HEK293 (cell line): ENCODE data around the gene UQCC2.

Experiments
- GFI1B ChIP-seq: fragments of 450-650 bp; formaldehyde crosslinking; IDR thresholded peaks from 2 replicates; pipeline ENCODE4 v1.5.1; 2016; ENCODE audit warnings: missing biosample characterization, missing genetic modification characterization
- HIC1 ChIP-seq: fragments of 450-650 bp; formaldehyde crosslinking; IDR thresholded peaks from 2 replicates; pipeline ENCODE4 v1.5.1; 2016; ENCODE audit warnings: missing biosample characterization, missing genetic modification characterization
- SCRT2 ChIP-seq: fragments of 450-650 bp; formaldehyde crosslinking; IDR thresholded peaks from 2 replicates; pipeline ENCODE4 v1.5.1; 2016; ENCODE audit warnings: missing biosample characterization, missing genetic modification characterization
- ZEB2 ChIP-seq: fragments of 450-650 bp; formaldehyde crosslinking; IDR thresholded peaks from 2 replicates; pipeline ENCODE4 v1.5.1; 2016; ENCODE audit warnings: missing biosample characterization, missing genetic modification characterization
- ZFP69B ChIP-seq: fragments of 450-650 bp; formaldehyde crosslinking; IDR thresholded peaks from 2 replicates; pipeline ENCODE4 v1.5.1; 2016; ENCODE audit warnings: missing biosample characterization, missing genetic modification characterization
- ZIC2 ChIP-seq: fragments of 450-650 bp; formaldehyde crosslinking; IDR thresholded peaks from 2 replicates; pipeline ENCODE4 v1.5.1; 2016; ENCODE audit warnings: missing biosample characterization, missing genetic modification characterization
- ZNF10 ChIP-seq: fragments of 450-650 bp; formaldehyde crosslinking; IDR thresholded peaks from 2 replicates; pipeline ENCODE4 v1.5.1; 2017; ENCODE audit warnings: missing biosample characterization, missing genetic modification characterization
- ZNF112 ChIP-seq: fragments of 450-650 bp; formaldehyde crosslinking; IDR thresholded peaks from 2 replicates; pipeline ENCODE4 v1.5.0; 2017; ENCODE audit warnings: missing biosample characterization, missing genetic modification characterization
- ZNF24 ChIP-seq: fragments of 450-650 bp; formaldehyde crosslinking; IDR thresholded peaks from 2 replicates; pipeline ENCODE4 v1.5.1; 2016; ENCODE audit warnings: missing biosample characterization, missing genetic modification characterization
- ZNF366 ChIP-seq: fragments of 450-650 bp; formaldehyde crosslinking; conservative IDR thresholded peaks from 2 replicates; pipeline ENCODE4 v1.5.1; 2016; ENCODE audit warnings: missing biosample characterization, missing genetic modification characterization
- ZNF398 ChIP-seq: fragments of 450-650 bp; formaldehyde crosslinking; IDR thresholded peaks from 2 replicates; pipeline ENCODE4 v1.5.1; 2017; ENCODE audit warnings: missing biosample characterization, missing genetic modification characterization
- ZNF513 ChIP-seq: fragments of 450-650 bp; IDR thresholded peaks from 2 replicates; pipeline ENCODE4 v1.5.1; 2018; ENCODE audit warnings: missing biosample characterization, missing genetic modification characterization
- ZNF529 ChIP-seq: fragments of 450-650 bp; formaldehyde crosslinking; IDR thresholded peaks from 2 replicates; pipeline ENCODE4 v1.5.1; 2017; ENCODE audit warnings: missing genetic modification characterization, missing biosample characterization; ENCODE audit not compliant: insufficient replicate concordance
- ZNF530 ChIP-seq: fragments of 450-650 bp; formaldehyde crosslinking; IDR thresholded peaks from 2 replicates; pipeline ENCODE4 v1.5.1; 2016; ENCODE audit warnings: low read depth, missing biosample characterization, missing genetic modification characterization
- ZNF549 ChIP-seq: fragments of 450-650 bp; IDR thresholded peaks from 2 replicates; pipeline ENCODE4 v1.5.1; 2018; ENCODE audit warnings: missing biosample characterization, missing genetic modification characterization, mild to moderate bottlenecking, inconsistent platforms, moderate library complexity
- ZNF629 ChIP-seq: fragments of 450-650 bp; formaldehyde crosslinking; IDR thresholded peaks from 2 replicates; pipeline ENCODE4 v1.5.1; 2017; ENCODE audit warnings: missing biosample characterization, missing genetic modification characterization
- ZNF658 ChIP-seq: fragments of 450-650 bp; formaldehyde crosslinking; IDR thresholded peaks from 2 replicates; pipeline ENCODE4; 2016; ENCODE audit warnings: missing biosample characterization, missing genetic modification characterization
- TF ChIP-seq, protein P1 (sequence below): fragments of 450-650 bp; formaldehyde crosslinking; optimal IDR thresholded peaks from 2 replicates; pipeline ENCODE3; 2016; ENCODE audit warnings: missing biosample characterization, mild to moderate bottlenecking, missing genetic modification characterization
- TF ChIP-seq, protein P2 (sequence below): fragments of 450-650 bp; formaldehyde crosslinking; IDR thresholded peaks from 2 replicates; pipeline ENCODE4 v1.5.1; 2016; ENCODE audit warnings: missing biosample characterization, missing genetic modification characterization
- TF ChIP-seq, protein P3 (sequence below): fragments of 450-650 bp; formaldehyde crosslinking; IDR thresholded peaks from 2 replicates; pipeline ENCODE4 v1.5.1; 2016; ENCODE audit warnings: missing biosample characterization, missing genetic modification characterization
- TF ChIP-seq, protein P4 (sequence below): fragments of 450-650 bp; formaldehyde crosslinking; IDR thresholded peaks from 2 replicates; pipeline ENCODE4 v1.5.1; 2016; ENCODE audit warnings: missing biosample characterization, missing genetic modification characterization

UQCC2 gene

GRCh38 chr6:33758815-33759216 is 47.3 kb upstream of the UQCC2 start (continued):
- peak; percentile 82 for TF ChIP-seq ZFP69B (tag by site-specific recombination)
- TF ChIP-seq ZNF549 (tag by site-specific recombination), result no peak
- TF ChIP-seq ZNF366 (tag by site-specific recombination), result peak; percentile 42; the same call in 1 of the 2 replicates
- TF ChIP-seq ZNF112 (tag by site-specific recombination), result no peak
- TF ChIP-seq ZNF658 (tag by site-specific recombination), result no peak
- TF ChIP-seq, protein P1, sequence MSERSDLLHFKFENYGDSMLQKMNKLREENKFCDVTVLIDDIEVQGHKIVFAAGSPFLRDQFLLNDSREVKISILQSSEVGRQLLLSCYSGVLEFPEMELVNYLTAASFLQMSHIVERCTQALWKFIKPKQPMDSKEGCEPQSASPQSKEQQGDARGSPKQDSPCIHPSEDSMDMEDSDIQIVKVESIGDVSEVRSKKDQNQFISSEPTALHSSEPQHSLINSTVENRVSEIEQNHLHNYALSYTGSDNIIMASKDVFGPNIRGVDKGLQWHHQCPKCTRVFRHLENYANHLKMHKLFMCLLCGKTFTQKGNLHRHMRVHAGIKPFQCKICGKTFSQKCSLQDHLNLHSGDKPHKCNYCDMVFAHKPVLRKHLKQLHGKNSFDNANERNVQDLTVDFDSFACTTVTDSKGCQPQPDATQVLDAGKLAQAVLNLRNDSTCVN (tag by site-specific recombination), result no peak
- no peak for TF ChIP-seq ZNF398 (tag by site-specific recombination)
- no peak for TF ChIP-seq ZIC2 (tag by site-specific recombination)
- TF ChIP-seq ZEB2 (tag by site-specific recombination), result peak; percentile 70
- TF ChIP-seq GFI1B (tag by site-specific recombination), result peak; percentile 93
- TF ChIP-seq ZNF629 (tag by site-specific recombination), result no peak
- TF ChIP-seq ZNF529 (tag by site-specific recombination), result no peak
- TF ChIP-seq, protein P2, sequence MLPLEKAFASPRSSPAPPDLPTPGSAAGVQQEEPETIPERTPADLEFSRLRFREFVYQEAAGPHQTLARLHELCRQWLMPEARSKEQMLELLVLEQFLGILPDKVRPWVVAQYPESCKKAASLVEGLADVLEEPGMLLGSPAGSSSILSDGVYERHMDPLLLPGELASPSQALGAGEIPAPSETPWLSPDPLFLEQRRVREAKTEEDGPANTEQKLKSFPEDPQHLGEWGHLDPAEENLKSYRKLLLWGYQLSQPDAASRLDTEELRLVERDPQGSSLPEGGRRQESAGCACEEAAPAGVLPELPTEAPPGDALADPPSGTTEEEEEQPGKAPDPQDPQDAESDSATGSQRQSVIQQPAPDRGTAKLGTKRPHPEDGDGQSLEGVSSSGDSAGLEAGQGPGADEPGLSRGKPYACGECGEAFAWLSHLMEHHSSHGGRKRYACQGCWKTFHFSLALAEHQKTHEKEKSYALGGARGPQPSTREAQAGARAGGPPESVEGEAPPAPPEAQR (tag by site-specific recombination), result no peak
- TF ChIP-seq ZNF24 (tag by site-specific recombination), result peak; percentile 47; the same call in 1 of the 2 replicates
- TF ChIP-seq SCRT2, result no peak
- TF ChIP-seq ZNF530, result no peak
- TF ChIP-seq ZNF513 (tag by site-specific recombination), result no peak
- TF ChIP-seq, protein P3, sequence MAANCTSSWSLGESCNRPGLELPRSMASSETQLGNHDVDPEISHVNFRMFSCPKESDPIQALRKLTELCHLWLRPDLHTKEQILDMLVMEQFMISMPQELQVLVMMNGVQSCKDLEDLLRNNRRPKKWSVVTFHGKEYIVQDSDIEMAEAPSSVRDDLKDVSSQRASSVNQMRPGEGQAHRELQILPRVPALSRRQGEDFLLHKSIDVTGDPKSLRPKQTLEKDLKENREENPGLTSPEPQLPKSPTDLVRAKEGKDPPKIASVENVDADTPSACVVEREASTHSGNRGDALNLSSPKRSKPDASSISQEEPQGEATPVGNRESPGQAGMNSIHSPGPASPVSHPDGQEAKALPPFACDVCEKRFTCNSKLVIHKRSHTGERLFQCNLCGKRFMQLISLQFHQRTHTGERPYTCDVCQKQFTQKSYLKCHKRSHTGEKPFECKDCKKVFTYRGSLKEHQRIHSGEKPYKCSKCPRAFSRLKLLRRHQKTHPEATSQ (tag by site-specific recombination), result no peak; the same call in 1 of the 2 replicates
- TF ChIP-seq, protein P4, sequence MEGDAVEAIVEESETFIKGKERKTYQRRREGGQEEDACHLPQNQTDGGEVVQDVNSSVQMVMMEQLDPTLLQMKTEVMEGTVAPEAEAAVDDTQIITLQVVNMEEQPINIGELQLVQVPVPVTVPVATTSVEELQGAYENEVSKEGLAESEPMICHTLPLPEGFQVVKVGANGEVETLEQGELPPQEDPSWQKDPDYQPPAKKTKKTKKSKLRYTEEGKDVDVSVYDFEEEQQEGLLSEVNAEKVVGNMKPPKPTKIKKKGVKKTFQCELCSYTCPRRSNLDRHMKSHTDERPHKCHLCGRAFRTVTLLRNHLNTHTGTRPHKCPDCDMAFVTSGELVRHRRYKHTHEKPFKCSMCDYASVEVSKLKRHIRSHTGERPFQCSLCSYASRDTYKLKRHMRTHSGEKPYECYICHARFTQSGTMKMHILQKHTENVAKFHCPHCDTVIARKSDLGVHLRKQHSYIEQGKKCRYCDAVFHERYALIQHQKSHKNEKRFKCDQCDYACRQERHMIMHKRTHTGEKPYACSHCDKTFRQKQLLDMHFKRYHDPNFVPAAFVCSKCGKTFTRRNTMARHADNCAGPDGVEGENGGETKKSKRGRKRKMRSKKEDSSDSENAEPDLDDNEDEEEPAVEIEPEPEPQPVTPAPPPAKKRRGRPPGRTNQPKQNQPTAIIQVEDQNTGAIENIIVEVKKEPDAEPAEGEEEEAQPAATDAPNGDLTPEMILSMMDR (tag by site-specific recombination), result no peak
- no peak for TF ChIP-seq ZNF10 (tag by site-specific recombination)
- no peak for TF ChIP-seq HIC1 (tag by site-specific recombination)
- TF ChIP-seq, all 188 proteins: peak for 43
